Measurements from ENCODE around the gene NEDD4L.

DNA sequence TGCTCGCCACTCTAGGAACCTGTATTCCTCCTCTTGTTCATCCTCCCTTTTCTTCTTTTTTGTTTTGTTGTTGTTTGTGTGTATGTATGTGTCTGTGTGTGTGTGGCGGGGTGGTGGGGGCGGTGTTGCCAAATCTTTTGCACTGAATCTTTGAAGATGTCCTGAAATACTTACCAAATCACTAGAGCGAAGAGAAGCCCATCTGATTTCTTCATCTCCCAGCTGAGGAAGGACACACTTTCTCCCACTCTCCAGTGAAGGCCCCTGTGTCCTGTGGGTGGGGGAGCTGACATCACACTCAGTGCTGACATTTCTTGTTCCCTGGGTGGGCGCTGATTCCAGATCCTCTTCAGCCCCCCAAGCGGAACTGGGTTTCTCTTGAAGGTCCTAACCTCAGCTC, 74.5 kb downstream of the NEDD4L start:
- TF ChIP-seq, protein P1, sequence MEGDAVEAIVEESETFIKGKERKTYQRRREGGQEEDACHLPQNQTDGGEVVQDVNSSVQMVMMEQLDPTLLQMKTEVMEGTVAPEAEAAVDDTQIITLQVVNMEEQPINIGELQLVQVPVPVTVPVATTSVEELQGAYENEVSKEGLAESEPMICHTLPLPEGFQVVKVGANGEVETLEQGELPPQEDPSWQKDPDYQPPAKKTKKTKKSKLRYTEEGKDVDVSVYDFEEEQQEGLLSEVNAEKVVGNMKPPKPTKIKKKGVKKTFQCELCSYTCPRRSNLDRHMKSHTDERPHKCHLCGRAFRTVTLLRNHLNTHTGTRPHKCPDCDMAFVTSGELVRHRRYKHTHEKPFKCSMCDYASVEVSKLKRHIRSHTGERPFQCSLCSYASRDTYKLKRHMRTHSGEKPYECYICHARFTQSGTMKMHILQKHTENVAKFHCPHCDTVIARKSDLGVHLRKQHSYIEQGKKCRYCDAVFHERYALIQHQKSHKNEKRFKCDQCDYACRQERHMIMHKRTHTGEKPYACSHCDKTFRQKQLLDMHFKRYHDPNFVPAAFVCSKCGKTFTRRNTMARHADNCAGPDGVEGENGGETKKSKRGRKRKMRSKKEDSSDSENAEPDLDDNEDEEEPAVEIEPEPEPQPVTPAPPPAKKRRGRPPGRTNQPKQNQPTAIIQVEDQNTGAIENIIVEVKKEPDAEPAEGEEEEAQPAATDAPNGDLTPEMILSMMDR (IDR thresholded peaks at IDR 0.05): no peak
- TF ChIP-seq, protein P2, sequence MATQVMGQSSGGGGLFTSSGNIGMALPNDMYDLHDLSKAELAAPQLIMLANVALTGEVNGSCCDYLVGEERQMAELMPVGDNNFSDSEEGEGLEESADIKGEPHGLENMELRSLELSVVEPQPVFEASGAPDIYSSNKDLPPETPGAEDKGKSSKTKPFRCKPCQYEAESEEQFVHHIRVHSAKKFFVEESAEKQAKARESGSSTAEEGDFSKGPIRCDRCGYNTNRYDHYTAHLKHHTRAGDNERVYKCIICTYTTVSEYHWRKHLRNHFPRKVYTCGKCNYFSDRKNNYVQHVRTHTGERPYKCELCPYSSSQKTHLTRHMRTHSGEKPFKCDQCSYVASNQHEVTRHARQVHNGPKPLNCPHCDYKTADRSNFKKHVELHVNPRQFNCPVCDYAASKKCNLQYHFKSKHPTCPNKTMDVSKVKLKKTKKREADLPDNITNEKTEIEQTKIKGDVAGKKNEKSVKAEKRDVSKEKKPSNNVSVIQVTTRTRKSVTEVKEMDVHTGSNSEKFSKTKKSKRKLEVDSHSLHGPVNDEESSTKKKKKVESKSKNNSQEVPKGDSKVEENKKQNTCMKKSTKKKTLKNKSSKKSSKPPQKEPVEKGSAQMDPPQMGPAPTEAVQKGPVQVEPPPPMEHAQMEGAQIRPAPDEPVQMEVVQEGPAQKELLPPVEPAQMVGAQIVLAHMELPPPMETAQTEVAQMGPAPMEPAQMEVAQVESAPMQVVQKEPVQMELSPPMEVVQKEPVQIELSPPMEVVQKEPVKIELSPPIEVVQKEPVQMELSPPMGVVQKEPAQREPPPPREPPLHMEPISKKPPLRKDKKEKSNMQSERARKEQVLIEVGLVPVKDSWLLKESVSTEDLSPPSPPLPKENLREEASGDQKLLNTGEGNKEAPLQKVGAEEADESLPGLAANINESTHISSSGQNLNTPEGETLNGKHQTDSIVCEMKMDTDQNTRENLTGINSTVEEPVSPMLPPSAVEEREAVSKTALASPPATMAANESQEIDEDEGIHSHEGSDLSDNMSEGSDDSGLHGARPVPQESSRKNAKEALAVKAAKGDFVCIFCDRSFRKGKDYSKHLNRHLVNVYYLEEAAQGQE (IDR thresholded peaks at IDR 0.05; ENCODE audit: insufficient read depth in 1 of 2, low read depth in 2 of 2, low read length in 1 of 2): no peak
- no peak for TF ChIP-seq POLR2AphosphoS5 (IDR thresholded peaks at IDR 0.05; ENCODE audit: low read depth, low read length)
